ENCODE measurements around the gene APLP2.

GRCh38 chr11:130166457-130166784, 96.7 kb downstream of the APLP2 start:
- TF ChIP-seq USF1 (IDR thresholded peaks at IDR 0.05): no peak
- no peak for TF ChIP-seq FOXM1 (IDR thresholded peaks at IDR 0.05; ENCODE audit: borderline replicate concordance, low read depth)
- no peak for TF ChIP-seq TAF1 (IDR thresholded peaks at IDR 0.05; ENCODE audit: low read depth)
- no peak for TF ChIP-seq RAD21 (IDR thresholded peaks at IDR 0.05; ENCODE audit: low read depth)

Data from Ishikawa (cell line).